Muscle of leg (tissue), 11 donors: ENCODE data around the gene DDX3X. TPM values are rescaled to one million over a fixed set of nuclear protein-coding genes. Genes with fewer than 3 reads are reported as not detected.
A peak's percentile ranks its signal among the peaks of the same experiment; 100 is the strongest.
"Not testable (repeated sequence)": the region's sequence is repeated elsewhere in the genome, so short reads cannot be mapped to it uniquely, and the experiment has no call there.

Experiments used
- DNase-seq: peaks from one replicate; pipeline ENCODE4 v3.0.0; 2013
- H3K27ac ChIP-seq: one replicate; pipeline ENCODE4 v1.5.1; 2013; ENCODE audit warnings: mild to moderate bottlenecking, low read length, control low read depth
- H3K27me3 ChIP-seq: one replicate; pipeline ENCODE4 v1.6.1; 2013; ENCODE audit warnings: low read length; ENCODE audit not compliant: control insufficient read depth, insufficient read depth
- H3K36me3 ChIP-seq: one replicate; pipeline ENCODE4 v1.6.1; 2013; ENCODE audit warnings: low read length; ENCODE audit not compliant: control insufficient read depth, insufficient read depth
- H3K4me1 ChIP-seq: one replicate; pipeline ENCODE4 v1.6.1; 2013; ENCODE audit warnings: low read length; ENCODE audit not compliant: control insufficient read depth, insufficient read depth
- H3K4me3 ChIP-seq: one replicate; pipeline ENCODE4 v1.5.1; 2013; ENCODE audit warnings: low read length, control low read depth
- H3K9me3 ChIP-seq: replicated peaks from 2 replicates; pipeline ENCODE4 v1.6.1; 2013; ENCODE audit warnings: low read depth, low read length; ENCODE audit not compliant: control insufficient read depth
- WGBS: methylation state at CpG from one replicate; pipeline ENCODE4 v1.1.5; 2013; ENCODE audit warnings: missing lambda C conversion rate; ENCODE audit not compliant: insufficient coverage; 5-methylcytosine and 5-hydroxymethylcytosine counted together
- polyA plus RNA-seq, 8 donors: library from polyadenylated mRNA; unstranded; fragments of 120-200 nt; gene quantifications; one replicate each; pipeline versions ENCODE4 v1.2.1 to v1.2.3, GENCODE V29; 2013; ENCODE audit warnings: inconsistent platforms in 1 of 8, low replicate concordance in 1 of 8; ENCODE audit not compliant: insufficient read length in 8 of 8, insufficient read depth in 1 of 8
- total RNA-seq: library from RNA; stranded (reverse); fragments of 120-200 nt; gene quantifications from one replicate; pipeline ENCODE4 v1.2.4, GENCODE V29; 2013

The DDX3X gene
- total and polyA plus RNA-seq, 9 donors, result 73.4 to 145 (median 119) TPM

DNA sequence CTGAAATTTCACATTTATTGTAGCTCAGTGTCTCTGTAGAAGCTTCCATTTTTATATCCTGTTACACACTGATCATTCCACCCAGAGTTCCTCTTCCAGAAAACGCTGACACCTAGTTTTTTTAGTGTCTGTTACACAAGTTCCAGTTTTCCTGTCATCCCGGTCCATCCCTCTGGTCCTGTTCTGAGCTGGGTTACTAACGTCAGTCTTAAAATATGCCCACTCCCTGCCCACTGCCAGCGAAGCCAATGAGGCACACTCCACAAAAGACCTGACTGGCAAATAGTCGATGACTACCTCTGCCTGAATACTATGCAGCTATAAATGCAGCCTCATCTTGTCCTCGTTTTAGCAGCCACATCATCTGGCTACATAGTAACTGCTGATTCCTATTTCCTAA lies 30.9 kb upstream of the DDX3X start:
- Histone ChIP-seq H3K27ac (no peak overlapping the region), H3K36me3 (no peaks in the 10 kb centered on the region), H3K4me3 (no peak overlapping the region), H3K27me3 (peaks cover 24% of the 10 kb centered on the region), H3K4me1 (no peaks in the 10 kb centered on the region), H3K9me3 (no peaks in the 10 kb centered on the region)
- DNase-seq, result peak; percentile 24
- 73% methylated on average over 6 of the region's 6 CpGs for WGBS

- 70% methylated on average over 3 of the region's 9 CpGs for WGBS
- no peak for DNase-seq
- H3K27ac ChIP-seq, result no peak overlapping the region
- no peaks in the 10 kb centered on the region for H3K4me1 ChIP-seq
- H3K9me3 ChIP-seq, result no peaks in the 10 kb centered on the region
- no peaks in the 10 kb centered on the region for H3K36me3 ChIP-seq
- peaks cover 17% of the 10 kb centered on the region for H3K27me3 ChIP-seq
- H3K4me3 ChIP-seq, result no peak overlapping the region
Measured at GRCh38 chrX:41304178-41304577, 29.8 kb upstream of the DDX3X start.

- no peak overlapping the region for H3K27ac ChIP-seq
- H3K27me3 ChIP-seq, result peaks cover 11% of the 10 kb centered on the region
- no peak for DNase-seq
- H3K4me1 ChIP-seq, result no peaks in the 10 kb centered on the region
- no peaks in the 10 kb centered on the region for H3K36me3 ChIP-seq
- no peaks in the 10 kb centered on the region for H3K9me3 ChIP-seq
- no peak overlapping the region for H3K4me3 ChIP-seq
- WGBS, result 37% methylated on average over 3 of the region's 5 CpGs
Measured at GRCh38 chrX:41308884-41309647, 24.9 kb upstream of the DDX3X start.

DNA sequence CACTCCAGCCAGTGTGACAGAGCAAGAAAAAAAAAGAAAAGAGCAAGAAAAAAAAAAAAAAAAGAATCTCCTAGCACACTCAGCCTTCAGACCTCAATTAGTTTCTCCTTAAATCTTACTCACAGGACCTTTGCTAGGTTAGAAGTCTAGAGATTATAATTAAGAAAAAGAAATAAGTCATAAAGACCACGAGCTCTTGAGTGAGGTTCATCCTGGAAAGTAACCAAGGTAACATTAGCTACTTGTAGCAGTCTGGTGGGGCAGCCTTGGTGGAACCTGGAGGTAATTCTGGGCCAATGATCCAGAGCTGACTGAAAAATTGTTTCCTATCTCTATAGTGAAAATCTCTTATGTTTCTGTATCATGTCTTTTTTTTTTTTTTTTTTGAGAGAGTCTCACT lies 21.2 kb upstream of the DDX3X start:
- no peak overlapping the region for H3K4me3 ChIP-seq
- no peak for DNase-seq
- no peaks in the 10 kb centered on the region for H3K36me3 ChIP-seq
- no peaks in the 10 kb centered on the region for H3K4me1 ChIP-seq
- H3K9me3 ChIP-seq, result no peaks in the 10 kb centered on the region
- H3K27me3 ChIP-seq, result peaks cover 5% of the 10 kb centered on the region
- no peak overlapping the region for H3K27ac ChIP-seq
- no CpG with 5 or more reads among the region's 1 CpG for WGBS

- 84% methylated on average over 5 of the region's 5 CpGs for WGBS
- peak; percentile 76 for DNase-seq
- Histone ChIP-seq H3K4me1 (no peaks in the 10 kb centered on the region), H3K4me3 (no peak overlapping the region), H3K9me3 (no peaks in the 10 kb centered on the region), H3K27ac (no peak overlapping the region), H3K36me3 (no peaks in the 10 kb centered on the region), H3K27me3 (peaks cover 5% of the 10 kb centered on the region)
Measured at GRCh38 chrX:41313419-41313818, 20.5 kb upstream of the DDX3X start.

- no peak overlapping the region for H3K27ac ChIP-seq
- no peaks in the 10 kb centered on the region for H3K4me1 ChIP-seq
- no peaks in the 10 kb centered on the region for H3K9me3 ChIP-seq
- WGBS, result no CpG with 5 or more reads among the region's 4 CpGs
- DNase-seq, result no peak
- H3K4me3 ChIP-seq, result no peak overlapping the region
- H3K27me3 ChIP-seq, result peaks cover 5% of the 10 kb centered on the region
- H3K36me3 ChIP-seq, result no peaks in the 10 kb centered on the region
Measured at GRCh38 chrX:41314204-41314603, 19.8 kb upstream of the DDX3X start.

GRCh38 chrX:41314881-41315280 lies 19.1 kb upstream of the DDX3X start:
- Histone ChIP-seq H3K4me1 (no peaks in the 10 kb centered on the region), H3K4me3 (no peak overlapping the region), H3K27me3 (peaks cover 5% of the 10 kb centered on the region), H3K36me3 (no peaks in the 10 kb centered on the region), H3K9me3 (no peaks in the 10 kb centered on the region), H3K27ac (no peak overlapping the region)
- WGBS, result 83% methylated on average over 6 of the region's 7 CpGs
- no peak for DNase-seq

GRCh38 chrX:41316266-41316665 lies 17.7 kb upstream of the DDX3X start:
- not testable (repeated sequence) for H3K27ac ChIP-seq

DNA sequence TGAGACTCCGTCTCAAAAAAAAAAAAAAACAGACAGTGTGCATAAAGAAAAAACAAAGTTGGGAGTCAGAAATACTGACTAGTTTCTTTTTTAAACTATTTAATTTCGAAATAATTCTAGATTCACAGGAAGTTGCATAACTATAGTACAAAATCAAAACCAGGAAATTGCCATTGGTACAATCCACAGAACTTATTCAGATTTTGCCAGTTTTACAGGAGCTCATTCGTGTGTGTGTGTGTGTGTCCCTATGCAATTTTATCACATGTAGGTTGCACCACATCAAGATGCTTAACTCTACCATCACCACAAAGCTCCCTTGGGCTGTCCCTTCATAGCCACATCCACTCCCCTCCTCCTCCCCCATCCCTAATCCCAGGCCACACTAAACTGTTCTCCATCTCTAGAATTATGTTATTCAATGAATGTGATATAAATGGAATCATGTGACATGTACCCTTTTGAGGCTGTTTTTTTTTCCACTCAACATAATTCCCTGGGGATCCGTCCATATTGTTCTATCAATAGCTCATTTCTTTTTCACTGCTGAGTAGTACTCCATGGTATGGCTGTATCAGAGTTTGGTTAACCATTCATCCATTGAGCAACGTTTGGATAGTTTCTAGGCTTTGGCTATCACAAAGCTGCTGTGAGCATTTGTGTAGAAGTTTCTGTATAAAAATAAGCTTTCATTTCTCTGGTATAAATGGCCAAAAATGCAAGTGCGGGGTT lies 16.3 kb upstream of the DDX3X start:
- Histone ChIP-seq H3K4me1 (no peaks in the 10 kb centered on the region), H3K27ac (no peak overlapping the region), H3K27me3 (peaks cover 3% of the 10 kb centered on the region), H3K9me3 (no peaks in the 10 kb centered on the region), H3K36me3 (no peaks in the 10 kb centered on the region), H3K4me3 (no peak overlapping the region)
- WGBS, result 83% methylated on average over 2 of the region's 6 CpGs
- DNase-seq, result no peak

More at GRCh38 chrX:41316266-41316665, 17.7 kb upstream of the DDX3X start:
- H3K36me3 ChIP-seq, H3K27me3 ChIP-seq, DNase-seq, H3K9me3 ChIP-seq, H3K4me1 ChIP-seq, H3K4me3 ChIP-seq: not testable (repeated sequence)
- WGBS, result 90% methylated on average over 1 of the region's 2 CpGs

- Histone ChIP-seq H3K4me1 (no peaks in the 10 kb centered on the region), H3K27me3 (peaks cover 4% of the 10 kb centered on the region), H3K9me3 (no peaks in the 10 kb centered on the region), H3K36me3 (no peaks in the 10 kb centered on the region), H3K27ac (no peak overlapping the region), H3K4me3 (no peak overlapping the region)
- 69% methylated on average over 3 of the region's 5 CpGs for WGBS
- no peak for DNase-seq
Measured at GRCh38 chrX:41320393-41320792, 13.6 kb upstream of the DDX3X start.
